HepG2 (cell line): ENCODE data around the gene SPI1. TPM values are rescaled to one million over a fixed set of nuclear protein-coding genes. Genes with fewer than 3 reads are reported as not detected.

Experiments
- ATAC-seq: fragments of 200-7000 bp; cut with Tn5 transposase; 3 replicates; pipeline ENCODE4 v1.9.1; 2020; ENCODE audit warnings: mild to moderate bottlenecking, moderate library complexity
- BruUV-seq: library from RNA; stranded (reverse); fragments of 400-500 nt; replicated peaks from 2 replicates; lab custom pipeline; 2021; lab: Mats Ljungman, UMichigan
- CTCF ChIA-PET: fragments of 300-600 bp; formaldehyde crosslinking; extraction: SDS; loops from one replicate; lab custom pipeline; 2021; ENCODE audit warnings: low total read pairs, inconsistent platforms, low intra/inter-chr PET ratio; lab: Yijun Ruan, JAX
- POLR2A ChIA-PET: fragments of 350-600 bp; sonication (Branson Sonifier 250); formaldehyde crosslinking; loops from one replicate; lab custom pipeline; 2020; ENCODE audit warnings: antibody characterized with exemption, inconsistent platforms; lab: Yijun Ruan, JAX
- DNase-seq: peaks from one replicate; pipeline ENCODE4 v3.0.0-alpha.2; 2015; ENCODE audit warnings: low spot score
- FAIRE-seq: peaks from 3 replicates; lab custom pipeline; 2011; peaks lifted over from hg19 to GRCh38; lab: Jason Lieb, UNC
- H2AFZ ChIP-seq: one replicate; pipeline ENCODE4 v1.6.1; 2011; ENCODE audit warnings: low read length, inconsistent platforms
- H3K27ac ChIP-seq: fragments of 300-600 bp; 3 replicates; pipeline ENCODE4 v1.8.0; 2011; ENCODE audit warnings: mixed run types, mild to moderate bottlenecking, mixed read lengths, low read length, inconsistent platforms; ENCODE audit not compliant: insufficient read depth; ENCODE audit errors: extremely low read length
- H3K27me3 ChIP-seq, 2 experiments: fragments of 200-600 bp in 1 of 2; 2 replicates in 1 of 2; 3 replicates in 1 of 2; pipeline versions ENCODE4 v1.6.0 to v1.8.0; 2011; ENCODE audit warnings: low read length in 2 of 2, mild to moderate bottlenecking in 2 of 2, moderate library complexity in 2 of 2, inconsistent platforms in 1 of 2; ENCODE audit not compliant: insufficient read depth in 2 of 2, control insufficient read depth in 1 of 2
- H3K36me3 ChIP-seq, 2 experiments: fragments of 200-600 bp in 1 of 2; replicated peaks in 1 of 2; 2 replicates in 1 of 2; 3 replicates in 1 of 2; pipeline versions ENCODE4 v1.5.1 to v1.8.0; 2011; ENCODE audit warnings: low read length in 2 of 2, inconsistent platforms in 1 of 2; ENCODE audit not compliant: insufficient read depth in 2 of 2, control insufficient read depth in 1 of 2
- H3K4me1 ChIP-seq: 2 replicates; pipeline ENCODE4 v1.5.1; 2012; ENCODE audit warnings: low read length, inconsistent platforms; ENCODE audit not compliant: insufficient read depth
- H3K4me2 ChIP-seq: 2 replicates; pipeline ENCODE4 v1.6.0; 2011; ENCODE audit warnings: low read depth, low read length, inconsistent platforms
- H3K4me3 ChIP-seq, 3 experiments: fragments of 200-600 bp in 1 of 3; sonication (generic), shearing (Covaris generic) in 1 of 3; replicated peaks in 1 of 3; 2 replicates each; pipeline ENCODE4 v1.5.1; 2011 to 2016; ENCODE audit warnings: low read length in 3 of 3, inconsistent platforms in 2 of 3, low read depth in 2 of 3, mild to moderate bottlenecking in 2 of 3, control low read depth in 1 of 3, mixed read lengths in 1 of 3; ENCODE audit not compliant: insufficient read depth in 1 of 3
- H3K79me2 ChIP-seq: one replicate; pipeline ENCODE4 v1.6.1; 2011; ENCODE audit warnings: low read length, inconsistent platforms; ENCODE audit not compliant: insufficient read depth
- H3K9ac ChIP-seq: 2 replicates; pipeline ENCODE4 v1.6.0; 2011; ENCODE audit warnings: mild to moderate bottlenecking, low read depth, low read length, inconsistent platforms; ENCODE audit not compliant: insufficient read depth
- H3K9me3 ChIP-seq: 2 replicates; pipeline ENCODE4 v1.5.1; 2012; ENCODE audit warnings: mild to moderate bottlenecking, low read length
- H4K20me1 ChIP-seq: 2 replicates; pipeline ENCODE4 v1.6.0; 2011; ENCODE audit warnings: inconsistent platforms, mild to moderate bottlenecking, low read length, moderate library complexity; ENCODE audit not compliant: insufficient read depth
- ATRX ChIP-seq: sonication (generic); formaldehyde crosslinking; IDR thresholded peaks from 2 replicates; pipeline ENCODE4 v1.4.0; 2020; ENCODE audit warnings: missing genetic modification reagents, borderline replicate concordance
- CEBPB ChIP-seq: IDR thresholded peaks from 2 replicates; pipeline ENCODE4 v1.6.1; 2011; ENCODE audit warnings: low read depth, low read length, improper control_type of control experiment, borderline replicate concordance
- JUND ChIP-seq: sonication (generic); formaldehyde crosslinking; IDR thresholded peaks from 2 replicates; pipeline ENCODE4 v1.8.0; 2022; ENCODE audit warnings: mild to moderate bottlenecking, missing genetic modification reagents
- NR2F2 ChIP-seq: IDR thresholded peaks from 2 replicates; pipeline ENCODE4 v1.6.1; 2012; ENCODE audit warnings: low read depth, inconsistent platforms, borderline replicate concordance
- RFX5 ChIP-seq: IDR thresholded peaks from 2 replicates; pipeline ENCODE4 v1.6.1; 2011; ENCODE audit warnings: low read depth, low read length, improper control_type of control experiment
- ZNF180 ChIP-seq: sonication (generic); formaldehyde crosslinking; IDR thresholded peaks from 2 replicates; pipeline ENCODE4 v1.4.0; 2020; ENCODE audit warnings: low read depth, missing genetic modification reagents, borderline replicate concordance
- ZNF256 ChIP-seq: sonication (generic); formaldehyde crosslinking; conservative IDR thresholded peaks from 2 replicates; pipeline ENCODE4 v1.4.0; 2020; ENCODE audit warnings: missing genetic modification reagents
- ZNF768 ChIP-seq: sonication (generic); formaldehyde crosslinking; IDR thresholded peaks from 2 replicates; pipeline ENCODE4 v1.4.0; 2020; ENCODE audit warnings: missing genetic modification reagents
- ZNF792 ChIP-seq: IDR thresholded peaks from 2 replicates; pipeline ENCODE4 v1.6.1; 2016
- ZSCAN20 ChIP-seq: sonication (generic); formaldehyde crosslinking; IDR thresholded peaks from 2 replicates; pipeline ENCODE4 v1.4.0; 2020; ENCODE audit warnings: missing genetic modification reagents, mild to moderate bottlenecking, borderline replicate concordance
- ZSCAN30 ChIP-seq: sonication (generic); formaldehyde crosslinking; IDR thresholded peaks from 2 replicates; pipeline ENCODE4 v1.5.0; 2020; ENCODE audit warnings: mild to moderate bottlenecking, missing genetic modification reagents
- WGBS: methylation state at CpG from one replicate; pipeline ENCODE4 v1.1.6; 2017; ENCODE audit warnings: low lambda C conversion rate; 5-methylcytosine and 5-hydroxymethylcytosine counted together
- in situ Hi-C: cut with HindIII; loops from 2 replicates; pipeline ENCODE4 v1.10.0; 2017; ENCODE audit warnings: low pct_unique_long_range_greater_than_20kb; ENCODE audit not compliant: extremely low pct_ligation_motif_present
- intact Hi-C: fragments of 100-400 bp; cut with micrococcal nuclease; formaldehyde crosslinking; loops from one replicate; pipeline ENCODE4 v1.10.0; 2022; ENCODE audit not compliant: unreplicated experiment
- polyA plus RNA-seq, 8 experiments: library from polyadenylated mRNA; depleted of rRNA in 3 of 8; stranded (reverse) in 7 of 8; unstranded in 1 of 8; fragments of >200 nt; fragmentation: Illumina TruSeq in 4 of 8; extraction: Trizol in 4 of 8; gene quantifications; 2 replicates each; pipeline versions ENCODE4 v1.2.1 to v1.2.3, GENCODE V29; 2011 to 2016; ENCODE audit warnings: low read depth in 4 of 8, missing spikeins in 1 of 8, mixed read lengths in 1 of 8; ENCODE audit not compliant: insufficient read depth in 1 of 8
- total RNA-seq, 5 experiments: library from RNA; depleted of rRNA; stranded (reverse); fragments of >200 nt; fragmentation: Illumina TruSeq; extraction: Trizol; gene quantifications; 2 replicates each; pipeline ENCODE4 v1.2.3, GENCODE V29; 2016; ENCODE audit warnings: low read depth in 1 of 5
- TF ChIP-seq, protein P1 (sequence below): sonication (generic); formaldehyde crosslinking; IDR thresholded peaks from 2 replicates; pipeline ENCODE4 v1.4.0; 2020; ENCODE audit warnings: low read depth, mild to moderate bottlenecking, missing genetic modification reagents
- TF ChIP-seq, protein P2 (sequence below): sonication (generic); formaldehyde crosslinking; IDR thresholded peaks from 2 replicates; pipeline ENCODE4 v1.4.0; 2020; ENCODE audit warnings: low read depth, missing genetic modification reagents

The SPI1 gene
- total and polyA plus RNA-seq, 2 of the 13 experiments (the other 11 are each of a cell fraction or from before 2014, with no cell fraction given), result not detected

GRCh38 chr11:47332791-47333525 is 45.4 kb downstream of the SPI1 start:
- CTCF ChIA-PET, result no interaction called here
- intact Hi-C loops, result no loop called here
- H3K27me3 ChIP-seq, result peaks cover 0 to under 1% of the 10 kb centered on the region in 2 experiments; a peak in 1 of 5 replicates

More at GRCh38 chr11:47332791-47333525, 45.4 kb downstream of the SPI1 start:
- 93% methylated on average over 13 of the region's 20 CpGs for WGBS
- Histone ChIP-seq H3K4me2 (no peak overlapping the region), H3K27ac (no peak overlapping the region), H3K4me1 (no peaks in the 10 kb centered on the region), H3K36me3 (peaks cover 7 to 16% of the 10 kb centered on the region in 2 experiments; a peak in 4 of 5 replicates), H3K4me3 (no peak overlapping the region), H4K20me1 (no peaks in the 10 kb centered on the region), H3K79me2 (no peaks in the 10 kb centered on the region), H2AFZ (no peak overlapping the region), H3K9ac (no peak overlapping the region), H3K9me3 (no peaks in the 10 kb centered on the region)
- BruUV-seq, result no TSS peak
- POLR2A ChIA-PET, result no interaction called here
- FAIRE-seq, result no peak
- no peak for DNase-seq
- TF ChIP-seq, protein P1, sequence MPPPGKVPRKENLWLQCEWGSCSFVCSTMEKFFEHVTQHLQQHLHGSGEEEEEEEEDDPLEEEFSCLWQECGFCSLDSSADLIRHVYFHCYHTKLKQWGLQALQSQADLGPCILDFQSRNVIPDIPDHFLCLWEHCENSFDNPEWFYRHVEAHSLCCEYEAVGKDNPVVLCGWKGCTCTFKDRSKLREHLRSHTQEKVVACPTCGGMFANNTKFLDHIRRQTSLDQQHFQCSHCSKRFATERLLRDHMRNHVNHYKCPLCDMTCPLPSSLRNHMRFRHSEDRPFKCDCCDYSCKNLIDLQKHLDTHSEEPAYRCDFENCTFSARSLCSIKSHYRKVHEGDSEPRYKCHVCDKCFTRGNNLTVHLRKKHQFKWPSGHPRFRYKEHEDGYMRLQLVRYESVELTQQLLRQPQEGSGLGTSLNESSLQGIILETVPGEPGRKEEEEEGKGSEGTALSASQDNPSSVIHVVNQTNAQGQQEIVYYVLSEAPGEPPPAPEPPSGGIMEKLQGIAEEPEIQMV, result no peak
- TF ChIP-seq ZNF256 (CRISPR knock-in tag) (no peak), CEBPB (no peak), ZSCAN30 (no peak), ZSCAN20 (CRISPR knock-in tag) (no peak), RFX5 (no peak), NR2F2 (no peak), ZNF792 (CRISPR knock-in tag) (no peak), ATRX (CRISPR knock-in tag) (no peak), ZNF768 (CRISPR knock-in tag) (no peak), JUND (CRISPR knock-in tag) (no peak), ZNF180 (CRISPR knock-in tag) (no peak)
- TF ChIP-seq, protein P2, sequence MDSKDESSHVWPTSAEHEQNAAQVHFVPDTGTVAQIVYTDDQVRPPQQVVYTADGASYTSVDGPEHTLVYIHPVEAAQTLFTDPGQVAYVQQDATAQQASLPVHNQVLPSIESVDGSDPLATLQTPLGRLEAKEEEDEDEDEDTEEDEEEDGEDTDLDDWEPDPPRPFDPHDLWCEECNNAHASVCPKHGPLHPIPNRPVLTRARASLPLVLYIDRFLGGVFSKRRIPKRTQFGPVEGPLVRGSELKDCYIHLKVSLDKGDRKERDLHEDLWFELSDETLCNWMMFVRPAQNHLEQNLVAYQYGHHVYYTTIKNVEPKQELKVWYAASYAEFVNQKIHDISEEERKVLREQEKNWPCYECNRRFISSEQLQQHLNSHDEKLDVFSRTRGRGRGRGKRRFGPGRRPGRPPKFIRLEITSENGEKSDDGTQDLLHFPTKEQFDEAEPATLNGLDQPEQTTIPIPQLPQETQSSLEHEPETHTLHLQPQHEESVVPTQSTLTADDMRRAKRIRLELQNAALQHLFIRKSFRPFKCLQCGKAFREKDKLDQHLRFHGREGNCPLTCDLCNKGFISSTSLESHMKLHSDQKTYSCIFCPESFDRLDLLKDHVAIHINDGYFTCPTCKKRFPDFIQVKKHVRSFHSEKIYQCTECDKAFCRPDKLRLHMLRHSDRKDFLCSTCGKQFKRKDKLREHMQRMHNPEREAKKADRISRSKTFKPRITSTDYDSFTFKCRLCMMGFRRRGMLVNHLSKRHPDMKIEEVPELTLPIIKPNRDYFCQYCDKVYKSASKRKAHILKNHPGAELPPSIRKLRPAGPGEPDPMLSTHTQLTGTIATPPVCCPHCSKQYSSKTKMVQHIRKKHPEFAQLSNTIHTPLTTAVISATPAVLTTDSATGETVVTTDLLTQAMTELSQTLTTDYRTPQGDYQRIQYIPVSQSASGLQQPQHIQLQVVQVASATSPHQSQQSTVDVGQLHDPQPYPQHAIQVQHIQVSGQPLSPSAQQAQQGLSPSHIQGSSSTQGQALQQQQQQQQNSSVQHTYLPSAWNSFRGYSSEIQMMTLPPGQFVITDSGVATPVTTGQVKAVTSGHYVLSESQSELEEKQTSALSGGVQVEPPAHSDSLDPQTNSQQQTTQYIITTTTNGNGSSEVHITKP (CRISPR knock-in tag), result no peak
- peak; percentile 5; the same call in 2 of the 3 replicates for ATAC-seq
- in situ Hi-C loops, result no loop called here
